Stomach (tissue), 4 donors: ENCODE data around the gene PTPRM.

Experiments used
- CTCF ChIP-seq, 7 experiments: fragments of 450-650 bp in 4 of 7; fragments of 200-600 bp in 3 of 7; sonication (generic) in 3 of 7; IDR thresholded peaks; one replicate each; pipeline ENCODE4 v1.5.1; 2016 to 2019; ENCODE audit warnings: antibody characterized with exemption in 7 of 7, control low read depth in 2 of 7, mild to moderate bottlenecking in 1 of 7
- POLR2A ChIP-seq, 4 donors: fragments of 450-650 bp; IDR thresholded peaks; one replicate each; pipeline ENCODE4 v1.6.1; 2016; ENCODE audit warnings: antibody characterized with exemption in 4 of 4, control low read depth in 2 of 4, mild to moderate bottlenecking in 1 of 4, moderate library complexity in 1 of 4

DNA sequence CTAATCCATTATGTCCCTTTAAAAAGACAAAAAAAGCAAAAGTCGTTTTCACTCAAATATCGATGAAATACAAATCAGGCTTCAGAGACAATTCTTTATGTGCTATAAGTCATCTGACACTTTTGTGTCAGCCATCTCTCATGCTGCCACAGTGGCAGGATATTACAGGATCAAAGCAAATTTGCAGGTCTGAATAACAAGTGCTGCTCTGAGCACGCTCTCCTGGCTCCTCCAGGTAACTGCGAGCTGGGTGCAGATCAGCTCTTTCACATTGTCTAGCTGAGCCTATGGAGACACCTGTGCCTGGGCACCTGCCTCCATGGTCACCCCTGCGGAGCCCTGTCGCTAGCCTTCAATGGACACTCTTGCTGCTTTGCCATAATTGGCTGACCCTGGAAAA lies 792.0 kb downstream of the PTPRM start:
- TF ChIP-seq CTCF (IDR thresholded peaks at IDR 0.05) (no peak), POLR2A (IDR thresholded peaks at IDR 0.05) (no peak)
